WERI-Rb-1 (cell line): Measurements from ENCODE around the gene STIMATE.

Experiments
- DNase-seq: peaks from one replicate; pipeline ENCODE4 v3.0.0-alpha.2; 2020
- H3K27ac ChIP-seq: fragments of 250-450 bp; sonication (Bioruptor Pico); 2 replicates; pipeline ENCODE4 v1.5.1; 2020; ENCODE audit warnings: mild to moderate bottlenecking, moderate library complexity
- H3K27me3 ChIP-seq: fragments of 250-450 bp; sonication (Bioruptor Pico); 2 replicates; pipeline ENCODE4 v1.5.1; 2021; ENCODE audit warnings: mild to moderate bottlenecking, low read depth, moderate library complexity; ENCODE audit not compliant: insufficient read depth, severe bottlenecking
- H3K36me3 ChIP-seq: fragments of 250-450 bp; sonication (Bioruptor Pico); 2 replicates; pipeline ENCODE4 v1.5.1; 2020; ENCODE audit warnings: mild to moderate bottlenecking, moderate library complexity
- H3K4me3 ChIP-seq: 2 replicates; pipeline ENCODE4 v1.5.1; 2011; ENCODE audit warnings: low read depth, mild to moderate bottlenecking, control low read depth, low read length
- H3K9me3 ChIP-seq: fragments of 250-450 bp; sonication (Bioruptor Pico); 2 replicates; pipeline ENCODE4 v1.5.1; 2021; ENCODE audit warnings: mild to moderate bottlenecking, moderate library complexity; ENCODE audit not compliant: severe bottlenecking
- TF ChIP-seq, protein P1 (sequence below): IDR thresholded peaks from 2 replicates; pipeline ENCODE4 v1.5.1; 2011; ENCODE audit warnings: low read depth, mild to moderate bottlenecking, control low read depth, inconsistent platforms, low read length

Gene STIMATE

DNA sequence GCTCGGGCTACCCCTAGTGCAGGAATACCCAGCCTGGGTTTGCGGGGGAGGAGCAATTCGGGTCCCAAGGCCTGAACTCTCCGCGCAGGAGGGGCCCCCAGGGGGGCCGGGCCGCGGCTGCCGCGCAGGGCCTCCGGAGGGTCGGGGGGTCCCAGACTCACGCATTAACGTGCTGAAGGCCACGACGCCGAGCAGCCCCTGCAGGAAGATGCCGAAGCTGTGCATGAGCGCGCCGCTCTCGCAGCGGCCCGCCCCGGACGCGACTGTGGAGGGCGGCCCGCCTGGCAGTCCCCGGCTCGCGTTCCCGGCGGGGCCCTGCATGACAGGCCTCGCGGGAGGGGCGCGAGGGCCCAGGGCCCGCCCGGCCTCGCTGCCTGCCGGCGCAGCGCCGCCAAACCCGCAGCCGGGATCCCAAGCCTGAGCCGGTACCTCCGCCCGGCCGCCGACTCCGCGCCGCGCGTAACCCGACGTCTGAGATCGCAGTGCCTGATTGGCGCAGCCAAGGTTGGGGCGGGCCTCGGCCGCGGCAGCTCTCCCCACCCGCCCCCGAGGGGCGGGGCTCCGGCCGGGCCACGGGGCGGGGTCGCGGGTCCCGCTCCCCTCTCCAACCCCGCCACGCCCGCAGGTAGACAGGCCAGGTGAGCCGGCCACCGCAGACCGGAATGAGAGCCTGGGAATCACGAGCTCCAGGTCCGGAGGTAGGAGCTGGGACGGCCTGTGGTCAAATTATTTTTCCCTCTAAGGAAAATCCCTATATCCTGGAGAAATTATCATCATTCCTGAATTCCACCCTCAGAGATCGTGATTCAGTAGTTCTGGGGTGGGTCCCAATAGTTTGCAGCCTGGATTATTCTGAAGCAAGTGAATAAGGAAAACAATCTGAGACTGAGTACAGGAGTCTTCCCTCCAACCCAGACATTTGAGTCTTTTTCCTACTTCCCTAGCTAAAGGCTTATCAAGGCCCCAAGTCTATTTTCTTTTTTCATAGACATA lies at the start of gene STIMATE:
Gene STIMATE (minus strand): TSS at position 419 of the 993 bp plus-strand sequence. CDS start 98 bp downstream, at position 321.
- DNase-seq = peak; percentile 88
- peaks cover 7% of the 10 kb centered on the region; the same call in 1 of the 2 replicates for H3K36me3 ChIP-seq
- no peaks in the 10 kb centered on the region for H3K9me3 ChIP-seq
- TF ChIP-seq, protein P1, sequence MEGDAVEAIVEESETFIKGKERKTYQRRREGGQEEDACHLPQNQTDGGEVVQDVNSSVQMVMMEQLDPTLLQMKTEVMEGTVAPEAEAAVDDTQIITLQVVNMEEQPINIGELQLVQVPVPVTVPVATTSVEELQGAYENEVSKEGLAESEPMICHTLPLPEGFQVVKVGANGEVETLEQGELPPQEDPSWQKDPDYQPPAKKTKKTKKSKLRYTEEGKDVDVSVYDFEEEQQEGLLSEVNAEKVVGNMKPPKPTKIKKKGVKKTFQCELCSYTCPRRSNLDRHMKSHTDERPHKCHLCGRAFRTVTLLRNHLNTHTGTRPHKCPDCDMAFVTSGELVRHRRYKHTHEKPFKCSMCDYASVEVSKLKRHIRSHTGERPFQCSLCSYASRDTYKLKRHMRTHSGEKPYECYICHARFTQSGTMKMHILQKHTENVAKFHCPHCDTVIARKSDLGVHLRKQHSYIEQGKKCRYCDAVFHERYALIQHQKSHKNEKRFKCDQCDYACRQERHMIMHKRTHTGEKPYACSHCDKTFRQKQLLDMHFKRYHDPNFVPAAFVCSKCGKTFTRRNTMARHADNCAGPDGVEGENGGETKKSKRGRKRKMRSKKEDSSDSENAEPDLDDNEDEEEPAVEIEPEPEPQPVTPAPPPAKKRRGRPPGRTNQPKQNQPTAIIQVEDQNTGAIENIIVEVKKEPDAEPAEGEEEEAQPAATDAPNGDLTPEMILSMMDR = 0 out of 2 replicates have a peak, but pooled peaks have one; percentile 4
- no peak within 1 kb of the TSS for H3K27ac ChIP-seq
- no peaks in the 10 kb centered on the region for H3K27me3 ChIP-seq
- H3K4me3 ChIP-seq = peak within 1 kb of the TSS; percentile 74

- Histone ChIP-seq H3K36me3 (no peaks in the 10 kb centered on the region; the same call in none of the 2 replicates), H3K27ac (no peak overlapping the region), H3K27me3 (no peaks in the 10 kb centered on the region), H3K9me3 (no peaks in the 10 kb centered on the region), H3K4me3 (no peak overlapping the region)
- TF ChIP-seq, protein P1 = no peak
- no peak for DNase-seq
Observed at GRCh38 chr3:52939600-52939999, 42.3 kb upstream of the STIMATE start.

DNA sequence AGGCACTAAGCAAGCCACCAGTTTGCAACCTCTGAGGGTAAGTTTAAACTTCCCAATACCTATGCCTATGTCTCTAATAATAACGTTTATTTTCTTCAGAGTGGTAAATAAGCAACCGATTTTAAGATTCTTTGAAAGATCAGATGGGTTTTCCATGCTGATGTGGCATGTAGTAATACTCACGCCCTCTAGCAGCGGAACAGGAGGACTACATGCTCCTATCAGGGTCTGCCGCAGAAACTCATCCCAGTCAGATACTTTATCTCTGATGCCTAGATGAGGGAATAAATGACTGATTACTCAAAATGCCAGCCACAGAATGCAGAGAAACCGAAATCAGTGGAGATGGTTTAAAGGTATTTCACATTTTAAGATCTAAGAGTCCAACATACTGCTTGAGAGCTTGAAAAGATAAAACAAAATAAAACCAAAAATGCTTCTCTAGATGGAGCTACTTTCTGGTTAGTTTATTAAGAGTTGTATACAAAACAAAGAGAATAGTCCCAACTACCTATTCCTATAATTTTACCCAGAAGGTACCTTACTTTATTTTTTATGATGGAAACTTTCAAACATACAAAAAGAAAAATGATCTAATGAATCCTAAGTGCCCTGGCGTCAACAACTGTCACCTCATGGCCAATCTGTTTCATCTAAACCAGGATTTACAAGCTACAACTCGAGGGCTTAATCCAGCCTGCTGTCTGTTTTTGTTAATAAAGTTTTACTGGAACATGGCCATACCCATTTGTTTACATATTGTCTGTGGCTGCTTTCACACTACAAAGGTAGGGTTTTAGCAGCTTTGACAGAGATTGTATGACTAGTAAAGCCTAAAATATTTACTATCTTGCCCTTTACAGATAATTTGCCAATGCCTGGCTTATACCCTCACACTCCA lies 37.5 kb upstream of the STIMATE start:
- no peak overlapping the region for H3K27ac ChIP-seq
- peak; percentile 58 for DNase-seq

DNA sequence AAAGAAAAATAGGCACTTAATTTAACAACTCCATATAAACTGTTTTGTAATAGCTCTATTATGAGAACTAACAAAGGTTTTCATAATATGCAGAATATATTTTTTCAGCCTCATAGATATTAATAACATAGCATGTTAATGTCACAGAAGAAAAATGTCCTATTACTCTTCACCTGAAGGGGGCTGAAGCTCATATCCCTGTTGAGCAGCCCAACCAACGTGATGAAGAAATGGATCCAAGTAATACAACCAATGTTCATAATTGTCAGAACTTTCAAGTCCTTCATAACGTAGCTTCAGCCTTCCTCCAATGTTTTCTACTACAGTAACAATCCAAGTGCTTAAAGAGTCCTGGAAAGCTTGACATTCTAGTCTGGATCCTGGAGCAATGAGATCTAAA lies 34.5 kb upstream of the STIMATE start:
- TF ChIP-seq, protein P1 = no peak
- Histone ChIP-seq H3K4me3 (no peak overlapping the region), H3K27ac (no peak overlapping the region), H3K27me3 (no peaks in the 10 kb centered on the region), H3K36me3 (peaks cover 26% of the 10 kb centered on the region), H3K9me3 (no peaks in the 10 kb centered on the region)
- no peak for DNase-seq

More for the DNA sequence above, 37.5 kb upstream of the STIMATE start:
- H3K36me3 ChIP-seq = peaks cover 17% of the 10 kb centered on the region
- H3K9me3 ChIP-seq = no peaks in the 10 kb centered on the region
- no peak overlapping the region for H3K4me3 ChIP-seq
- no peaks in the 10 kb centered on the region for H3K27me3 ChIP-seq
- TF ChIP-seq, protein P1 = peak; percentile 76

DNA sequence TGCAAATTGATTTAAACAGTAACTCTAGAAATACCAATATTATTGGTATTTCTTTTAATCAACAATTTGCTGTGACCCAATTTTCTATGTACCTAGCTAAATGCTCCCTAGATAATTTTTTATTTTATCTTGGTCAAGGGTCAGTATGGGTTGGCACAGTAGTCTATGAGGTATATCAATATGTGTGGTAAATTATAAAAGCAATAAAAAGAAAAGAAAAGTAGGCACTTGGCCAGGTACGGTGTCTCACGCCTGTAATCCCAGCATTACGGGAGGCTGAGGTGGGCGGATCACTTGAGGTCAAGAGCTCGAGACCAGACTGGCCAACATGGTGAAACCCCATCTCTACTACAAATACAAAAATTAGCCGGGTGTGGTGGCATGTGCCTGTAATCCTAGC lies 34.0 kb upstream of the STIMATE start:
- no peak for DNase-seq
- Histone ChIP-seq H3K4me3 (no peak overlapping the region), H3K27me3 (no peaks in the 10 kb centered on the region), H3K36me3 (peaks cover 26% of the 10 kb centered on the region), H3K27ac (no peak overlapping the region), H3K9me3 (no peaks in the 10 kb centered on the region)
- TF ChIP-seq, protein P1 = no peak
